Breast epithelium (tissue), 4 donors: Measurements from ENCODE around the gene CHD1L. TPM values are rescaled to one million over a fixed set of nuclear protein-coding genes. Genes with fewer than 3 reads are reported as not detected.

Experiments used
- DNase-seq, 2 donors: peaks; one replicate each; pipeline ENCODE4 v3.0.0-alpha.2; 2019; ENCODE audit warnings: low spot score in 2 of 2
- H3K27ac ChIP-seq, 2 donors: fragments of 200-600 bp; sonication (generic) in 1 of 2; one replicate each; pipeline ENCODE4 v1.5.1; 2016 to 2019; ENCODE audit warnings: mild to moderate bottlenecking in 1 of 2
- H3K27me3 ChIP-seq, 2 donors: fragments of 200-600 bp; sonication (generic) in 1 of 2; one replicate each; pipeline versions ENCODE4 v1.5.1 to v1.6.0; 2017 to 2019; ENCODE audit warnings: control low read depth in 1 of 2, mild to moderate bottlenecking in 1 of 2
- H3K36me3 ChIP-seq: fragments of 200-600 bp; one replicate; pipeline ENCODE4 v1.5.1; 2019
- H3K4me1 ChIP-seq, 2 donors: fragments of 200-600 bp; sonication (generic); one replicate each; pipeline ENCODE4 v1.5.1; 2016 to 2019; ENCODE audit warnings: control low read depth in 1 of 2
- H3K4me3 ChIP-seq, 3 donors: fragments of 200-600 bp; sonication (generic); 1 replicate in 2 of 3; 2 replicates in 1 of 3; pipeline ENCODE4 v1.5.1; 2016 to 2019; ENCODE audit warnings: mild to moderate bottlenecking in 3 of 3, moderate library complexity in 2 of 3
- H3K9me3 ChIP-seq, 2 donors: fragments of 200-600 bp; sonication (generic) in 1 of 2; one replicate each; pipeline ENCODE4 v1.5.1; 2016 to 2019; ENCODE audit warnings: control low read depth in 1 of 2
- CTCF ChIP-seq, 3 donors: fragments of 450-650 bp; IDR thresholded peaks; one replicate each; pipeline ENCODE4 v1.5.1; 2016 to 2017; ENCODE audit warnings: antibody characterized with exemption in 3 of 3, mild to moderate bottlenecking in 3 of 3, moderate library complexity in 3 of 3
- POLR2A ChIP-seq: fragments of 450-650 bp; IDR thresholded peaks from one replicate; pipeline ENCODE4 v1.6.1; 2016; ENCODE audit warnings: antibody characterized with exemption, mild to moderate bottlenecking, moderate library complexity
- POLR2AphosphoS5 ChIP-seq, 3 donors: sonication (generic); formaldehyde crosslinking; IDR thresholded peaks; one replicate each; pipeline ENCODE4 v1.6.1; 2017; ENCODE audit warnings: antibody characterized with exemption in 3 of 3
- intact Hi-C: fragments of 100-400 bp; cut with DNase I; formaldehyde crosslinking; loops from one replicate; pipeline ENCODE4 v1.15.1; 2023; ENCODE audit warnings: low total_unique reads
- total RNA-seq, 3 donors: library from RNA; depleted of rRNA; stranded (reverse); fragments of >200 nt; gene quantifications; one replicate each; pipeline ENCODE4 v1.1.0, GENCODE V29; 2016

Gene CHD1L
- total RNA-seq, 3 donors from 2014 or later: 16.2 to 27.9 (median 26.3) TPM

- no peaks in the 10 kb centered on the region for H3K9me3 ChIP-seq
- intact Hi-C loops: no loop called here
- H3K4me3 ChIP-seq: no peak overlapping the region
- no peaks in the 10 kb centered on the region for H3K4me1 ChIP-seq
- H3K36me3 ChIP-seq: no peaks in the 10 kb centered on the region
- DNase-seq: no peak
- no peak overlapping the region for H3K27ac ChIP-seq
- no peaks in the 10 kb centered on the region for H3K27me3 ChIP-seq
- TF ChIP-seq CTCF (IDR thresholded peaks at IDR 0.05) (no peak), POLR2AphosphoS5 (IDR thresholded peaks at IDR 0.05) (no peak), POLR2A (no peak)
Observed at GRCh38 chr1:147336291-147336690, 93.8 kb downstream of the CHD1L start.

- TF ChIP-seq POLR2AphosphoS5 (IDR thresholded peaks at IDR 0.05): no peak
- no peak for TF ChIP-seq CTCF (IDR thresholded peaks at IDR 0.05)
- no peak for TF ChIP-seq POLR2A
- Histone ChIP-seq H3K27me3 (no peaks in the 10 kb centered on the region), H3K9me3 (no peaks in the 10 kb centered on the region), H3K4me3 (no peak overlapping the region), H3K36me3 (no peaks in the 10 kb centered on the region), H3K27ac (no peak overlapping the region), H3K4me1 (no peaks in the 10 kb centered on the region)
- intact Hi-C loops: no loop called here
- DNase-seq: no peak
Observed at GRCh38 chr1:147337040-147337630, 94.7 kb downstream of the CHD1L start.

- H3K27me3 ChIP-seq: no peaks in the 10 kb centered on the region
- TF ChIP-seq POLR2A (no peak), CTCF (IDR thresholded peaks at IDR 0.05) (no peak), POLR2AphosphoS5 (IDR thresholded peaks at IDR 0.05) (no peak)
- no peak overlapping the region for H3K27ac ChIP-seq
- no peak overlapping the region for H3K4me3 ChIP-seq
- H3K4me1 ChIP-seq: no peaks in the 10 kb centered on the region
- H3K9me3 ChIP-seq: no peaks in the 10 kb centered on the region
- intact Hi-C loops: no loop called here
- DNase-seq: no peak
- no peaks in the 10 kb centered on the region for H3K36me3 ChIP-seq
Observed at GRCh38 chr1:147338571-147338970, 96.1 kb downstream of the CHD1L start.

GRCh38 chr1:147341246-147341645, 98.8 kb downstream of the CHD1L start:
- no peaks in the 10 kb centered on the region for H3K9me3 ChIP-seq
- H3K4me3 ChIP-seq: no peak overlapping the region
- no peak for DNase-seq
- H3K4me1 ChIP-seq: no peaks in the 10 kb centered on the region
- no peaks in the 10 kb centered on the region for H3K27me3 ChIP-seq
- TF ChIP-seq CTCF (IDR thresholded peaks at IDR 0.05): no peak
- TF ChIP-seq POLR2AphosphoS5 (IDR thresholded peaks at IDR 0.05): no peak
- intact Hi-C loops: no loop called here
- no peaks in the 10 kb centered on the region for H3K36me3 ChIP-seq
- H3K27ac ChIP-seq: no peak overlapping the region

Other genes with a start within 250 kb of the CHD1L start
- gene PRKAB2, start 70.2 kb upstream of the CHD1L start, total RNA-seq: 10 to 100 TPM; 14.1 to 16.8 (median 14.1) TPM
- gene FMO5, start 17.3 kb upstream of the CHD1L start, total RNA-seq: 10 to 100 TPM in 2 of 3 donors, 1 to 10 TPM in 1; 7.8 to 32.6 (median 22.0) TPM